ENCODE measurements around the gene CTNNBIP1.

Gene CTNNBIP1

DNA sequence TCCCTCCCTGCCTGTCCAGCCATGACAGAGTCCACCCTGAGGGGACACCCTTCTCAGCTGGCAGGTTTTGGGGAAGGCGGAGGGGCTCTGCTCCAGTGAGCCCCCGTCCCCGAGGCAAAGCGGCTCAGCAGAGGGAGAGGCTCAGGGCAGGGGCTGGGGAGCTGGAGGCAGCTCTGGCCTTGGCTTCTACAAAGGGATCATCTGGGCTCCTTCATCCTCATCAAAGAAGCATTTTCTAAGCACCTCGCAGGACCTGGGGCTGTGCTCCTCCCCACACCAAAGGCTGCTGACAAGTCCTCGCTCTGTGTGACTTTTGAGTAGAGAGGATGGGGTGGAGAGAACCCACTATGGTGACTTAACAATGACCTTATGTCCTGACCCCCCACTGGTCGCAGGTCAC, 65.3 kb downstream of the CTNNBIP1 start:
- TF ChIP-seq, protein P1, sequence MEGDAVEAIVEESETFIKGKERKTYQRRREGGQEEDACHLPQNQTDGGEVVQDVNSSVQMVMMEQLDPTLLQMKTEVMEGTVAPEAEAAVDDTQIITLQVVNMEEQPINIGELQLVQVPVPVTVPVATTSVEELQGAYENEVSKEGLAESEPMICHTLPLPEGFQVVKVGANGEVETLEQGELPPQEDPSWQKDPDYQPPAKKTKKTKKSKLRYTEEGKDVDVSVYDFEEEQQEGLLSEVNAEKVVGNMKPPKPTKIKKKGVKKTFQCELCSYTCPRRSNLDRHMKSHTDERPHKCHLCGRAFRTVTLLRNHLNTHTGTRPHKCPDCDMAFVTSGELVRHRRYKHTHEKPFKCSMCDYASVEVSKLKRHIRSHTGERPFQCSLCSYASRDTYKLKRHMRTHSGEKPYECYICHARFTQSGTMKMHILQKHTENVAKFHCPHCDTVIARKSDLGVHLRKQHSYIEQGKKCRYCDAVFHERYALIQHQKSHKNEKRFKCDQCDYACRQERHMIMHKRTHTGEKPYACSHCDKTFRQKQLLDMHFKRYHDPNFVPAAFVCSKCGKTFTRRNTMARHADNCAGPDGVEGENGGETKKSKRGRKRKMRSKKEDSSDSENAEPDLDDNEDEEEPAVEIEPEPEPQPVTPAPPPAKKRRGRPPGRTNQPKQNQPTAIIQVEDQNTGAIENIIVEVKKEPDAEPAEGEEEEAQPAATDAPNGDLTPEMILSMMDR (IDR thresholded peaks at IDR 0.05; ENCODE audit: insufficient read depth, low read depth, low read length, missing control alignments) = no peak
- no peak for DNase-seq (ENCODE audit: low read depth)
- no peak overlapping the region for H3K4me3 ChIP-seq (ENCODE audit: low read depth, low read length)

DNA sequence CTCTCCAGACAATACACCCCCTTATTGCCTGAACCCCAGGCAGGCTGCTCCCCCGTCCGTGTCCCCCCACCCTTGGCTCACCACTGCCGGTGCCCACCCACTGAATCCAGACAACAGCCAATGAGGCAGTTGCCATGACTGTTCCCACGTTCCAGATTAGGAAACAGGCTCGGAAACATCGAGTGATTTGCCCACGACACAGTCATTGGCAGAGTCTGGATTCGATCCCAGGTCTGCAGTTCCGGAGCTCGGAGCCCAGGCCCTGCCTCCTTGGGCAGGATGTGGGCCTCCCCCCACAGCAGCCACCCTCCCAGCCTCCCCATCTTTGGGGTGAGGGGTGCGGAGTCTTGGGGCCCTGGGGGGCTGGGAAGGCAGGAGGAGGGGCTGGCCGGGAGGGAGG, 66.0 kb downstream of the CTNNBIP1 start:
- no peak overlapping the region for H3K4me3 ChIP-seq (ENCODE audit: low read depth, low read length)
- no peak for DNase-seq (ENCODE audit: low read depth)
- TF ChIP-seq, protein P1 (IDR thresholded peaks at IDR 0.05; ENCODE audit: insufficient read depth, low read depth, low read length, missing control alignments) = no peak

DNA sequence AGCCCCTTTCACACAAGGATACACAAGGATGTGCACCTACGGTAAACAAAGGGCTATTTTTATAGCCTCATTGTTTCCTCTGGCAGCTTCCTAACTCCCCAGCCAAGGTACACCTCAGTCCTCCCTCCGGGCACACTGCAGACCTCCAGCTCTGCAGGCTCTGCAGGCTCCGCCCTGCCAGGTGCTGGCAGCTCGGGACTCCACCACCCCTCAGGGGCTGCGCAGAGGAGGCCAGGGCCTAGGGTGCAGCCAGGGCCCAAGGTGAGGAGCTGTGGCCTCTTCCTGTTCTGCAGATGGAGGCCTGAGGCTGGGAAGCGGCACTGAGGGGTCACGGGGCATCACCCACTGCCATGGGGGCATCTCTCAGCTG, 66.5 kb downstream of the CTNNBIP1 start:
- TF ChIP-seq, protein P1 (IDR thresholded peaks at IDR 0.05; ENCODE audit: insufficient read depth, low read depth, low read length, missing control alignments) = no peak
- no peak overlapping the region for H3K4me3 ChIP-seq (ENCODE audit: low read depth, low read length)
- no peak for DNase-seq (ENCODE audit: low read depth)

DNA sequence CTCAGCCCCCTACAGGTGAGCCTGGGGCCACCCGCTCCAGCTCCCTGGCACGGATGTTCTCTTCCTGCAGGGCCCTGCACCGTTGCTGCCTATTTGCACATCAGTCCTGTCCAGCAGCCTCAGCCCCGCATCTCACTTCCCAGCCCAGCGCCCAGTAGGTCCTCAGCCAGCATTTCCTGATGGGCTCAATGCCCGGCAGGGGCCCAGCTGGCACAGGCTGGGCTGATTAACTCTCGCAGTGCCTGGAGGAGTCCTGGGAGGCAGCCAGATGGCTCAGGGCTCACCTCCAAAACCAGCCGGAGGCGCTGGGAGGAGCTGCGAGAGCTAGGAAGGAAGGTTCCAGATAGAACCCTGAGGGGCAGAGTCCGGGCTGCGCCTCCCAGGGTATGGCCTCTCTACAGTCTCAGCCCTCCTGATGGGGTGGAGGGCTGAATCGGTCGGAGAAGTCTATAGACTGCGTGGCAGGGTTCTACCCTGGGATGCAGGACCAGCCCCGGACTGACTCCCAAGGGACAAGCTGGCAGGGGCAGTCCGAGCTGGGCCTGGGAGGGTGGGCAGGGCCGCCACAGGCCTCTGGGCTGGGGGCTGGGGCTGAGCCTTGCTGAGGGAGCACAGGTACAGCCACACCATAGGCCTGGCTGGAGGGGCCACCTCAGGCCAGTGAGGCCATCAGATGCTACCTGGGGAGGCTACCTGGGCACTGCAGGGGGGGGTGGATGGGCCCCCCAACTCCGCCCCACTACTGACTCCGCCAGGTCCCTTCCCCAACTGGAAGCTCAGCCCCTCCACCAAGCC, 67.1 kb downstream of the CTNNBIP1 start:
- DNase-seq (ENCODE audit: low read depth) = no peak
- TF ChIP-seq, protein P1 (IDR thresholded peaks at IDR 0.05; ENCODE audit: insufficient read depth, low read depth, low read length, missing control alignments) = no peak
- no peak overlapping the region for H3K4me3 ChIP-seq (ENCODE audit: low read depth, low read length)

DNA sequence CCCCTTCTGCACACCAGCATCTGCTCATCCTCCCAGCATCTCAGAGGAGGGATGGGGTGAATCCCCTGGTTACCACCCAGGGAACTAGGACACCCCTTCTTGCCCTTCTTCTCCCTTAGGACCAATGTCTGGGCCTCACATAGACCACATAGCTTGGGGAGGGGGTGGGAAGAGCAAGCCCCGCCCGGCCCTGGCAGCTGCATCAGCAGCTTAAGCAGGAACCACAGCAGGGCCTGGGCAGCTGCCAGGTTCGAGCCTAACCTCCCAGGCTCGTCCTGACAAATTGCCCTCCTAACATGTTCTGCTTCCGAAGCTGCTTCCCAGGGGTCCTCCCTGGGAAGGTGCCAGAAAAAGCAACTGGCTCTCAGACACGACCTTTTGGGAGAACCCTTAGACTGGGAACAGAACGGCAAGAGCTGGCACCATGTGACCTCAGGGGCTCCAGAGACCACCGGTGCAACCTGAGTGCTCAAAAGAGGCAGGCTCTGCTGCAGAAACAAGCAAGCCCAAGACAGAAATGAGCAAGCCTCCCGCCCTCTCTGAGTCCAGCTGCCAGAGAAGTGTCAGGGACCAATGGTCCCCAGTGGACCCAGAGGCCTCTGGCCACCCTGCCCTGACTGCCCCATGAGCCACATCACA, 67.9 kb downstream of the CTNNBIP1 start:
- no peak for DNase-seq (ENCODE audit: low read depth)
- no peak overlapping the region for H3K4me3 ChIP-seq (ENCODE audit: low read depth, low read length)
- TF ChIP-seq, protein P1 (IDR thresholded peaks at IDR 0.05; ENCODE audit: insufficient read depth, low read depth, low read length, missing control alignments) = no peak

DNA sequence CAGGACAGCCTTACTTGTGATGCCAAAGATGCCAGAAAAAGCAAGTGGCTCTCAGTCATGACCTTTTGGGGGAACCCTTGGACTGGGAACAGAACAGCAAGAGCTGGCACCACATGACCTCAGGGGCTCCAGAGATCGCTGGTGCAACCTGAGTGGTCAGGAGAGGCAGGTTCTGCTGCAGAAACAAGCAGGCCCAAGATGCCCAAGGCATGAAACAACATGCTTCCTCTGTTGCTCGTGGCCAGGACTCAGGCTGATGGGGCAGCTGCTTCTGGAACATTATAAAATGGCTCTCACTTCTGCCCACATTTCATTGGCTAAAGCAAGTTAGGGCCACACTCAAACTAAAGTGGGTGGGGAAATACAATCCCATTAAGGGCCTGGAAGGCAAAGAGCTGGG, 68.6 kb downstream of the CTNNBIP1 start:
- DNase-seq (ENCODE audit: low read depth) = no peak
- TF ChIP-seq, protein P1 (IDR thresholded peaks at IDR 0.05; ENCODE audit: insufficient read depth, low read depth, low read length, missing control alignments) = no peak
- H3K4me3 ChIP-seq (ENCODE audit: low read depth, low read length) = no peak overlapping the region
